Adipocyte (in vitro differentiated cells): ENCODE results near the gene KLK11.

ENCODE experiments used
- DNase-seq: peaks from one replicate; pipeline ENCODE4 v3.0.0-alpha.2; 2015; ENCODE audit warnings: low read depth
- H3K27me3 ChIP-seq: replicated peaks from 2 replicates; pipeline ENCODE4 v1.7.0; 2013; ENCODE audit warnings: mild to moderate bottlenecking, low read length, moderate library complexity; ENCODE audit not compliant: control insufficient read depth, insufficient read depth
- H3K36me3 ChIP-seq: 2 replicates; pipeline ENCODE4 v1.7.0; 2013; ENCODE audit warnings: low read length, mild to moderate bottlenecking, moderate library complexity; ENCODE audit not compliant: control insufficient read depth, insufficient read depth, severe bottlenecking
- H3K4me1 ChIP-seq: 2 replicates; pipeline ENCODE4 v1.7.0; 2013; ENCODE audit warnings: mild to moderate bottlenecking, low read length, moderate library complexity; ENCODE audit not compliant: control insufficient read depth, insufficient read depth
- H3K4me3 ChIP-seq: 2 replicates; pipeline ENCODE4 v1.7.0; 2013; ENCODE audit warnings: mild to moderate bottlenecking, low read length, moderate library complexity
- H3K9ac ChIP-seq: 2 replicates; pipeline ENCODE4 v1.7.0; 2013; ENCODE audit warnings: mild to moderate bottlenecking, low read length, moderate library complexity
- H3K9me3 ChIP-seq: 2 replicates; pipeline ENCODE4 v1.7.0; 2013; ENCODE audit warnings: mild to moderate bottlenecking, low read length, moderate library complexity; ENCODE audit not compliant: control insufficient read depth

KLK11 gene

GRCh38 chr19:51026554-51026831 is at the start of gene KLK11:
KLK11 (minus strand) TSS chr19:51026616; CDS start chr19:51025631, 985 bp downstream.
- no peaks in the 10 kb centered on the region for H3K9me3 ChIP-seq
- H3K36me3 ChIP-seq = no peaks in the 10 kb centered on the region
- no peak within 1 kb of the TSS for H3K4me3 ChIP-seq
- no peak within 1 kb of the TSS for H3K9ac ChIP-seq
- H3K27me3 ChIP-seq = peaks cover 44% of the 10 kb centered on the region
- no peaks in the 10 kb centered on the region for H3K4me1 ChIP-seq
- DNase-seq = no peak

DNA sequence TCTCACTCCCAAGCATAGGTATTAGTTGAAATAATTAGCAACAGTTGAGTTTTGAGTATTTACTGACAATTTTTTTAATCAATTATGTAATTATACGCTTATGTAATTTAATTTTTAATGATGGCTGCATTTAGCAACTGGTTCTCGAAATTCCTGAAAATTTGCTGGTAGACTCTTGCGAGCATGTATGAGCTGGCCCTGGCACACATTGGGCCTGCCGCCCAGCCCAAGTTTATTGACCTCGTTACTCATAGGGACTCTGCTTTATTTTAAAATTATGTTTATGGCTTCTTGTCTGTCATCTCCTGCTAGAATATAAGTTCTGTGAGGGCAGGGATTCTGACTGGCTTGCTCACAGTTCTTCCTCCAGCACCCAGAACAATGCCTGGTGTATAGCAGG is 49.6 kb upstream of the KLK11 start:
- DNase-seq = no peak
- peaks cover 15% of the 10 kb centered on the region for H3K9me3 ChIP-seq
- no peak overlapping the region for H3K9ac ChIP-seq
- peaks cover 9% of the 10 kb centered on the region for H3K27me3 ChIP-seq
- no peaks in the 10 kb centered on the region for H3K36me3 ChIP-seq
- H3K4me3 ChIP-seq = no peak overlapping the region
- H3K4me1 ChIP-seq = no peaks in the 10 kb centered on the region

- Histone ChIP-seq H3K4me1 (no peaks in the 10 kb centered on the region), H3K9ac (no peak overlapping the region), H3K36me3 (no peaks in the 10 kb centered on the region), H3K27me3 (no peaks in the 10 kb centered on the region), H3K4me3 (no peak overlapping the region), H3K9me3 (peaks cover 18% of the 10 kb centered on the region)
- no peak for DNase-seq
These were observed 44.6 kb upstream of the KLK11 start for GRCh38 chr19:51071095-51071405.

- Histone ChIP-seq H3K4me3 (no peak overlapping the region), H3K9ac (no peak overlapping the region), H3K27me3 (no peaks in the 10 kb centered on the region), H3K4me1 (no peaks in the 10 kb centered on the region), H3K36me3 (no peaks in the 10 kb centered on the region), H3K9me3 (peaks cover 18% of the 10 kb centered on the region)
- DNase-seq = no peak
These were observed 44.1 kb upstream of the KLK11 start for GRCh38 chr19:51070334-51071094.

DNA sequence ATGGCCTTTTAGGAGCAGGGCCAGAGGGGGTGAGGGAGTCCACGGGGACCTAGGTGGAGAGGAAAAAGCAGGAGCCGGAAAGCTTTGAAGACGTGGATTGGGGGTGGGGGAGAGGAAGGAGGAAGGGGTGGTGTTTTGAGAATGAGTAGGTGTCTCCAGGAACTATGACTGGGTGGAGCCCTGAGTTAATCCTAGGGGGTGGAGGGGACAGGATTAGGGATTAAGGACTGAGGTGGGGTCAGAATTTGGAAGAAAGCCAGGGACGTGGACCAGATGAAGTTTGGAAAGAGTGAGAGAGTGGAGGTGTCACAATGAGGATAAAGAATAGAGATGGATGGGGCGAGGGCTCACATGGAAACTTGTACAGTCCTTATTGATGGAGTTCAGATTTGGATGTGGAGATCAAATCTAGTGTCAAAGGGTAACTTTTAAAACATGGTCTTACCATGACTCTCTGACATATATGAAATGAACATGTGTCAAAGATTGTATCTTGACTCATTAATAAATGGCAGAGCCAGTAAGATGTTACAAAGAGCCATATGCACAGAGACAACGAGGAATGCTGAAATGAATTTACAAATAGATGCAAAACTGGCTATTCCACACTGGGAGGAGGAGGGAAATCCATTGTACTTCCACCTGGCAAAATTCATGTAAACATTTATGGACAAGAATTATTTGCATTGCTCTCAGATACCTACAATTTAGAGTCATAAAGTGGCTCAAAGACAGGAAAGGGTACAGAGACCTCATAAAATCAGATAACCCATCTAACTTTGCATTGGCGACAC is 40.2 kb upstream of the KLK11 start:
- H3K36me3 ChIP-seq = no peaks in the 10 kb centered on the region
- H3K4me1 ChIP-seq = peaks cover 2% of the 10 kb centered on the region
- H3K9ac ChIP-seq = no peak overlapping the region
- no peaks in the 10 kb centered on the region for H3K27me3 ChIP-seq
- H3K9me3 ChIP-seq = peaks cover 3% of the 10 kb centered on the region
- no peak overlapping the region for H3K4me3 ChIP-seq
- DNase-seq = no peak

- Histone ChIP-seq H3K36me3 (no peaks in the 10 kb centered on the region), H3K27me3 (no peaks in the 10 kb centered on the region), H3K9ac (no peak overlapping the region), H3K4me3 (no peak overlapping the region), H3K4me1 (peaks cover 2% of the 10 kb centered on the region), H3K9me3 (peaks cover 3% of the 10 kb centered on the region)
- no peak for DNase-seq
These were observed 39.0 kb upstream of the KLK11 start for GRCh38 chr19:51065221-51065960.

DNA sequence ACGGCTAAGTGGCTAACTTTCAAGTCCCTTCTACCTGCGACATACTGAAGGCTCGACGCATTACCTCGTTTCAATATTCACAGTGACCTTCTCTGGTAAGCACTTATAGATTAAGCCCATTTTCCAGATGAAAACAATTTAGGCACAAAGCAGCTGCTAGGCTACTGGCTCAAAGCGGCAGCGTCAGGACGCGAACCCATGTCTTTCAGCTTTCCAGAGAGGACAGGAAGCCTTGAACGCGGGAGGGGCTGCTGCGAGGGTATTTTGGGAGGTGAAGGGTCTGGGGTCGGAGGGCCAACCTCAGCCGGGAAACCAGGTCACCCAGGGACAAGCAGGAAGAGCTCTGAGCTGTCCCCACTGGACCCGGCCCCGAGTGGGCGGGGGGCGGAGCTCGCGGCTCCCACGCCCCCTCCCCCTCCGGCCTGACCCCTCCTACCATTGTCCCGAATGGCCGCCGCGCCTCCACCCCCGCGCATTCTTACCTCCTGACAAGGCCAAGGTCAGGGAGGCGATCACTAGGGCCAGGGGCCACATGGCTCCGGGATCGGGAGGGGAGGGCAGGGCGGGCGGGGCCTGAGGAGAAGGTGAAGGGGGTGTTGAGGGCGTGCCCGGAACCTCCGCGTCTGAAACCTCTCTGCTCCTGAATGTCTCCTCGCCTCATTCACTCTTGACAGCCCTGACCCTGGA is 38.3 kb upstream of the KLK11 start, which contains the start of gene KLK13:
TSS of gene KLK13 (minus strand) at position 559 of the 687 bp plus-strand sequence. CDS start at position 534, 25 bp downstream.
- Histone ChIP-seq H3K9ac (no peak within 1 kb of the TSS), H3K27me3 (no peaks in the 10 kb centered on the region), H3K9me3 (peaks cover 3% of the 10 kb centered on the region), H3K4me1 (peaks cover 2% of the 10 kb centered on the region), H3K36me3 (no peaks in the 10 kb centered on the region), H3K4me3 (no peak within 1 kb of the TSS)
- no peak for DNase-seq

DNA sequence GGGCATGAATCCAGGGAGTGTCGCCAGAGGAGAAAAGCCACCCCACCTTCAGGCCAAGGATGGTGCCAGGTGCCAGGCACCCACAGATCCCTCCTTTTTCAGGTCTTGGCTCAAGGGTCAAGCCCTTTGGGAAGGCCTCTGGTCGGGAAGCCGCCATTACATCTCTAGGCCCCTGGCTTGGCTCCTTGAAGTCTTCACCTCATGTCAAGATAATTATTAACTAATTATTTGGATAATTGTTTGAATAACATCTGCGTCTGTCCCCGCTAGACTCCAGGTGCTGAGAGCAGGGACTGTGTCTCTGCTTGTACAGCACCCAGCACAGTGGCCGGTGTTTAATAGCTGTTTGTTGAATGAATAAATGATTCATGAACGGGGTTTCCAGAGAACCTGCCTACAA is 37.2 kb upstream of the KLK11 start:
- no peaks in the 10 kb centered on the region for H3K36me3 ChIP-seq
- no peaks in the 10 kb centered on the region for H3K9me3 ChIP-seq
- peaks cover 2% of the 10 kb centered on the region for H3K4me1 ChIP-seq
- no peak overlapping the region for H3K9ac ChIP-seq
- H3K27me3 ChIP-seq = no peaks in the 10 kb centered on the region
- DNase-seq = no peak
- H3K4me3 ChIP-seq = no peak overlapping the region

DNA sequence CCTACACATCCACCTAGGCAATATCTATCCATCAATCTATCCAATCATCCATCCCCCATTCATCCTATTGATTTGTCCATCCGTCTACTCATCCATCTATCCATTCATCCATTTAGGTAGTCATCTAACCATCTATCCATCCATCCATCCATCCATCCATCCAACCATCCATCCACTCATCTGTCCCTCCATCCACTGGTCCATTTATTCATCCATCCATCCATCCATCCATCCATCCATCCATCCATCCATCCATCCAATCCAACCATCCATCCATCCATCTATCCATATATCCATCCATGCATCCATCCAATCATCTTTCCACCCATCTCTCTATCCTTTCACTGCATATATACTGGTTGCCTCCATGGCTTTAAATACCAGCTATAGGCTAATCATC is 34.6 kb upstream of the KLK11 start:
- no peaks in the 10 kb centered on the region for H3K9me3 ChIP-seq
- H3K9ac ChIP-seq = no peak overlapping the region
- no peak for DNase-seq
- no peaks in the 10 kb centered on the region for H3K36me3 ChIP-seq
- no peaks in the 10 kb centered on the region for H3K27me3 ChIP-seq
- peaks cover 2% of the 10 kb centered on the region for H3K4me1 ChIP-seq
- no peak overlapping the region for H3K4me3 ChIP-seq

- H3K9me3 ChIP-seq = no peaks in the 10 kb centered on the region
- H3K9ac ChIP-seq = no peak overlapping the region
- H3K36me3 ChIP-seq = no peaks in the 10 kb centered on the region
- H3K4me3 ChIP-seq = no peak overlapping the region
- H3K27me3 ChIP-seq = peaks cover 3% of the 10 kb centered on the region
- H3K4me1 ChIP-seq = peaks cover 2% of the 10 kb centered on the region
- no peak for DNase-seq
These were observed 33.9 kb upstream of the KLK11 start for GRCh38 chr19:51060336-51060735.

DNA sequence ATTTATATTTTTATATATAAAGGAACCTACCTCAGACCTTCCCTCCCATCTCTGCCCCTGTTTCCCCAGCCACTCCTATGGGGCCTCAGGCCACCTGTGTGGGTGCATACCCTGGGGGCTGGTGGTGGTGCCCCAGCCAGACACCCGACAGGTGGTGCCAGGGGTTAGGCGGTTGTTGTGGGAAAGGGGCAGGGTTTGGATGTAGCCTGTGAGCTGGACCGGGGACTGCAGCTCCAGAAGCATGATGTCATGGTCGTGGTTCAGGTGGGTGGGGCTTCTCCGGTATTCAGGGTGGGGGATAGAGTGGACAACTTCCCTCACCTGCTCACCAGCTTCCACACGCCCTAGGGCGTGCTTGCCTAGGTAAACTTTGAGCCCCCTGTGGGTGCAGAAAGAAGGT is 33.3 kb upstream of the KLK11 start:
- no peak for DNase-seq
- H3K36me3 ChIP-seq = no peaks in the 10 kb centered on the region
- H3K27me3 ChIP-seq = peaks cover 6% of the 10 kb centered on the region
- H3K4me1 ChIP-seq = no peaks in the 10 kb centered on the region
- H3K9ac ChIP-seq = no peak overlapping the region
- H3K4me3 ChIP-seq = no peak overlapping the region
- no peaks in the 10 kb centered on the region for H3K9me3 ChIP-seq
